Gastroesophageal sphincter (tissue), 3 donors: ENCODE results near the gene PDLIM4.

Experiments
- POLR2AphosphoS5 ChIP-seq: sonication (generic); formaldehyde crosslinking; IDR thresholded peaks from one replicate; pipeline ENCODE4 v1.6.1; 2017; ENCODE audit warnings: antibody characterized with exemption
- TF ChIP-seq, protein P1 (sequence below), 4 experiments: fragments of 200-600 bp in 2 of 4; fragments of 450-650 bp in 2 of 4; sonication (generic) in 1 of 4; IDR thresholded peaks; one replicate each; pipeline ENCODE4 v1.5.1; 2017 to 2019; ENCODE audit warnings: antibody characterized with exemption in 4 of 4, mild to moderate bottlenecking in 2 of 4, moderate library complexity in 2 of 4

DNA sequence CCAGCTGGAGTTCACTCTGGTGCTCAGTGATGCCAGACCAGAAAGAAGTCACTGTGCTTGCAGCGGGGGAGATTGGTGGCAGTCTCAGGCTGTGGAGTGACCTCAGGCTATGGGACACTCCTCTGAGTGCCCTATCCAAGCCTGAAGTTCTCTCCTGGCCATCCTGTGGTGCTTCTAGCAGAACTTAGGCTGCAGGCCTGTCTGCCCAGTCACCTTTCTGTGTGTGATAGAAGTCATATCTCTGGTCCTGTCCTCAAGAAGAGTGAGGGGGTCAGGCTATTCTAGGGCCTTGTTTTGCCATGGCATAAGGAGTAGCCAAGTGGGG is 9.3 kb downstream of the PDLIM4 start:
- TF ChIP-seq POLR2AphosphoS5: peak; percentile 4
- TF ChIP-seq, protein P1, sequence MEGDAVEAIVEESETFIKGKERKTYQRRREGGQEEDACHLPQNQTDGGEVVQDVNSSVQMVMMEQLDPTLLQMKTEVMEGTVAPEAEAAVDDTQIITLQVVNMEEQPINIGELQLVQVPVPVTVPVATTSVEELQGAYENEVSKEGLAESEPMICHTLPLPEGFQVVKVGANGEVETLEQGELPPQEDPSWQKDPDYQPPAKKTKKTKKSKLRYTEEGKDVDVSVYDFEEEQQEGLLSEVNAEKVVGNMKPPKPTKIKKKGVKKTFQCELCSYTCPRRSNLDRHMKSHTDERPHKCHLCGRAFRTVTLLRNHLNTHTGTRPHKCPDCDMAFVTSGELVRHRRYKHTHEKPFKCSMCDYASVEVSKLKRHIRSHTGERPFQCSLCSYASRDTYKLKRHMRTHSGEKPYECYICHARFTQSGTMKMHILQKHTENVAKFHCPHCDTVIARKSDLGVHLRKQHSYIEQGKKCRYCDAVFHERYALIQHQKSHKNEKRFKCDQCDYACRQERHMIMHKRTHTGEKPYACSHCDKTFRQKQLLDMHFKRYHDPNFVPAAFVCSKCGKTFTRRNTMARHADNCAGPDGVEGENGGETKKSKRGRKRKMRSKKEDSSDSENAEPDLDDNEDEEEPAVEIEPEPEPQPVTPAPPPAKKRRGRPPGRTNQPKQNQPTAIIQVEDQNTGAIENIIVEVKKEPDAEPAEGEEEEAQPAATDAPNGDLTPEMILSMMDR (IDR thresholded peaks at IDR 0.05): no peak
